Peyer's patch (tissue), 4 donors: Measurements from ENCODE around the gene ST6GALNAC4.

Experiments used
- CTCF ChIP-seq, 6 experiments: fragments of 450-650 bp in 4 of 6; fragments of 200-600 bp in 2 of 6; sonication (generic) in 1 of 6; IDR thresholded peaks; one replicate each; pipeline ENCODE4 v1.5.1; 2017 to 2019; ENCODE audit warnings: antibody characterized with exemption in 6 of 6, mild to moderate bottlenecking in 3 of 6, moderate library complexity in 1 of 6
- POLR2A ChIP-seq, 2 donors: fragments of 450-650 bp; IDR thresholded peaks; one replicate each; pipeline ENCODE4 v1.5.1; 2017; ENCODE audit warnings: antibody characterized with exemption in 2 of 2, mild to moderate bottlenecking in 2 of 2, moderate library complexity in 2 of 2

- TF ChIP-seq CTCF (IDR thresholded peaks at IDR 0.05) = no peak
- TF ChIP-seq POLR2A (IDR thresholded peaks at IDR 0.05) = no peak
These were observed 56.6 kb downstream of the ST6GALNAC4 start for GRCh38 chr9:127860260-127860659.
